Fibroblast of the aortic adventitia (primary cell): ENCODE data around the gene SIAH3. TPM values are rescaled to one million over a fixed set of nuclear protein-coding genes. Genes with fewer than 3 reads are reported as not detected.

Experiments used
- DNase-seq: peaks from one replicate; pipeline ENCODE4 v3.0.0-alpha.2; 2010; ENCODE audit warnings: low read depth
- H3K4me3 ChIP-seq: 2 replicates; pipeline ENCODE4 v1.5.1; 2011; ENCODE audit warnings: low read depth, mild to moderate bottlenecking, control low read depth, low read length, moderate library complexity
- CTCF ChIP-seq: IDR thresholded peaks from 2 replicates; pipeline ENCODE4 v1.5.1; 2011; ENCODE audit warnings: mild to moderate bottlenecking, low read length, control low read depth, inconsistent platforms; ENCODE audit not compliant: insufficient read depth
- total RNA-seq: library from RNA; depleted of rRNA; stranded (reverse); fragments of >200 nt; gene quantifications from 2 replicates; pipeline ENCODE4 v1.2.3, GENCODE V29; 2012; ENCODE audit warnings: low replicate concordance

Gene SIAH3, protein sequence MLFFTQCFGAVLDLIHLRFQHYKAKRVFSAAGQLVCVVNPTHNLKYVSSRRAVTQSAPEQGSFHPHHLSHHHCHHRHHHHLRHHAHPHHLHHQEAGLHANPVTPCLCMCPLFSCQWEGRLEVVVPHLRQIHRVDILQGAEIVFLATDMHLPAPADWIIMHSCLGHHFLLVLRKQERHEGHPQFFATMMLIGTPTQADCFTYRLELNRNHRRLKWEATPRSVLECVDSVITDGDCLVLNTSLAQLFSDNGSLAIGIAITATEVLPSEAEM
- not detected in 2 replicates for total RNA-seq

DNA sequence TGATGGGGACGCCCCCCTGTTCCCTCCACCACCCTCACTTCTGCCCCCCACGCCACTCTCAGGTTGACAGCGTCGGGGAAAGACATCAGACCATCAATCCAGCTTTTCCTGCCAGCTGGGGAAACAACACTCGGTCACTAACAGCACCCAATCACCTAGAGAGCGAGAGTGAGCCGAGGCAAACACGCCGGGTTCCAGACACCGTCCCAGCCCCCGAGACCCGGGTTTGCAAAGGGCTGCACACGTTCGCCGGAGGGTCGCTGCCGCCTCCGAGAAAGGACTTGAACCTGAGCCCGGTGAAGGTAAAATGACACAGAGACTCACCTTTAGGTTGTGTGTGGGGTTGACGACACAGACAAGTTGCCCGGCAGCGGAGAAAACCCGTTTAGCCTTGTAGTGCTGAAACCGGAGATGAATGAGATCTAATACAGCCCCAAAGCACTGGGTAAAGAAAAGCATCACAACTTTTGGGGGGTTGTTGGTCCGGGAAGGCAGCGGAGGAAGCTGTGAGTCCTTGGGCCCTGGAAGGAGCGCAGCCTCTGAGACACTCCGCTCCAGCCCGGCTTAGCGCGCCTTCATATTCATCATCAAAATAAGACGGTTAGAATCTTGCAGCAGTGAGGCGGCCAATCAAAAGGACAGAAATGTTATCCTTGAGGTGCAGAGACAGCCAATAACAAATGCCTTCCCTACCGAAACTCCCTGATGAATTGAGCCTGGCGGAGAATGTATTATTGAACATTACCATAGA is at the start of gene SIAH3:
TSS of gene SIAH3 (minus strand) at position 583 of the 751 bp plus-strand sequence. CDS start at position 459, 124 bp downstream.
- H3K4me3 ChIP-seq: peak within 1 kb of the TSS; percentile 18
- no peak for TF ChIP-seq CTCF
- peak; percentile 10 for DNase-seq

DNA sequence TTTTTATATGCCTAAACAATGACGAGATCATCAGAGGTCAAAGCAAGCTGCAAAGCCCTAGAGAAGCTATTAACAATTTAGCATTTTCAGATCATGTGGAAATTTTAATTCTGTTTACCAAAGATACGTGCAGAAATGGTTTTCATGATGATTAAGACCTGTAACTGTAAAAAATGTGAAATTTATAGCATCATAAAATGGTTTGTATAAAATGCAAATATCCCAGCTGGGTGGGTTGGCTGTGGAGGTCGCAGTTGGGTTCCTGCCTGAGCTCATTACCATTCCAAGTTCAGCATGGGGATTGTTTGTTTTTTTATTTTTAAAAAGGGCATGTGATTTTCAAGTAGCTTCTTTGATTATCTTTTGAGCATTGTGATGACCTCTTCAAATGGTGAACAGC is 47.9 kb upstream of the SIAH3 start:
- H3K4me3 ChIP-seq: no peak overlapping the region
- no peak for DNase-seq
- TF ChIP-seq CTCF: no peak

DNA sequence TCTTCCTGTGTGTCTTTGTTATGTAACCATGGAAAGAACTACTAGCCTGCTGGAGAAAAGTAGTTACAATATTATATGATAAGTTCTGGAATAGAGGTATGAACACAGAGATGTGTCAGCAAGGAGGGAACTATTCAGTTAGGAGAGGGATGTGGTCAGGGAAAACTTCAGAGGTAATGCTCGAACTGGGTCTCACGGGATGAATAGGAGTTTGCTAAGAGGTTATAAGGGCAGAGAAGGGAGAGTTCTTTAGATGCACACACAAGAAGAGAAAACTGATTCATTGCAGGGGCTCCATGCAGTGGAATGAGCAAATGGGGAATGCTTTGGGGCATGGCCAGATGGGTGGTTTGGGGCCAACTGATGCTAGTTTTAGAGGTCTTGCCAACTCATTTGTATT is 46.0 kb upstream of the SIAH3 start:
- no peak overlapping the region for H3K4me3 ChIP-seq
- DNase-seq: no peak
- TF ChIP-seq CTCF: no peak

- TF ChIP-seq CTCF: no peak
- no peak overlapping the region for H3K4me3 ChIP-seq
- no peak for DNase-seq
These were observed 44.7 kb upstream of the SIAH3 start for GRCh38 chr13:45896285-45896684.

DNA sequence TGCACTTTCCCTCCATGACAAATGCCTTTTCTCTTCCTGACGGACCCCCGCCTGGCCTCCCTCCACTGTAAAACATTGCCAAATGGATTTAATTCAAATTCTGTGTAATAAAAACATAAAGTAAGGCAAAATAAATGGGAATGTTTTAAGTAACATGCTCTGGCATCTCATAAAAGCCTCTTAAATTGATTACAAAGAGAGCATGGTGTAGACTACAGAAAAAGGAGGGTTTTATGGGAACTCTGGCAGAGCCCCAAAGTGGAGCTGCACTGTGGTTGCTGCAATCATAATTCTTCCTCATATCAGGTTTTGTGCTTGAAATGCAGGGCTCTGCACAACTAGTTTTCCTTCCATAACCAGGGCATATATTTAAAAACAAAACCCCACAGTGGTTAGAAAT is 44.3 kb upstream of the SIAH3 start:
- H3K4me3 ChIP-seq: no peak overlapping the region
- DNase-seq: no peak
- no peak for TF ChIP-seq CTCF

- no peak for TF ChIP-seq CTCF
- no peak for DNase-seq
- H3K4me3 ChIP-seq: no peak overlapping the region
These were observed 41.0 kb upstream of the SIAH3 start for GRCh38 chr13:45892513-45892912.
